Fibroblast of pulmonary artery (primary cell): ENCODE measurements around the gene ZSCAN5A.
"Not testable (repeated sequence)": the region's sequence is repeated elsewhere in the genome, so short reads cannot be mapped to it uniquely, and the experiment has no call there.

Experiments used
- DNase-seq: peaks from one replicate; pipeline ENCODE4 v3.0.0-alpha.2; 2010; ENCODE audit warnings: low read depth
- H3K4me3 ChIP-seq: replicated peaks from 2 replicates; pipeline ENCODE4 v1.5.1; 2011; ENCODE audit warnings: low read depth, mild to moderate bottlenecking, control low read depth, low read length, moderate library complexity
- CTCF ChIP-seq: IDR thresholded peaks from 2 replicates; pipeline ENCODE4 v1.5.1; 2011; ENCODE audit warnings: mild to moderate bottlenecking, control low read depth, low read length, inconsistent platforms; ENCODE audit errors: missing control alignments

The ZSCAN5A gene

GRCh38 chr19:56222901-56223300, 91.7 kb downstream of the ZSCAN5A start:
- H3K4me3 ChIP-seq: no peak overlapping the region
- no peak for TF ChIP-seq CTCF
- no peak for DNase-seq

- no peak for TF ChIP-seq CTCF
- DNase-seq: no peak
- H3K4me3 ChIP-seq: no peak overlapping the region
Measured at GRCh38 chr19:56221851-56222250, 92.8 kb downstream of the ZSCAN5A start.

- H3K4me3 ChIP-seq: not testable (repeated sequence)
- DNase-seq: peak; percentile 21
- peak; percentile 27 for TF ChIP-seq CTCF
Measured at GRCh38 chr19:56221442-56221841, 93.2 kb downstream of the ZSCAN5A start.

- no peak for DNase-seq
- no peak for TF ChIP-seq CTCF
- H3K4me3 ChIP-seq: no peak overlapping the region
Measured at GRCh38 chr19:56218961-56219360, 95.7 kb downstream of the ZSCAN5A start.

- peak overlapping the region; percentile 33 for H3K4me3 ChIP-seq
- peak; percentile 16 for DNase-seq
- no peak for TF ChIP-seq CTCF
Measured at GRCh38 chr19:56217039-56217949, 97.3 kb downstream of the ZSCAN5A start.

GRCh38 chr19:56211718-56212117, 102.9 kb downstream of the ZSCAN5A start:
- no peak overlapping the region for H3K4me3 ChIP-seq
- TF ChIP-seq CTCF: no peak
- DNase-seq: no peak

- H3K4me3 ChIP-seq, DNase-seq: not testable (repeated sequence)
Measured at GRCh38 chr19:56210036-56210435, 104.6 kb downstream of the ZSCAN5A start.
